A673 (cell line): ENCODE measurements around the gene TMEM116. TPM values are rescaled to one million over a fixed set of nuclear protein-coding genes. Genes with fewer than 3 reads are reported as not detected.

ENCODE experiments used
- BruUV-seq: library from RNA; stranded (reverse); fragments of 400-500 nt; replicated peaks from 2 replicates; lab custom pipeline; 2021; lab: Mats Ljungman, UMichigan
- CTCF ChIA-PET: fragments of 300-600 bp; sonication (Branson Sonifier 250); formaldehyde crosslinking; loops from one replicate; lab custom pipeline; 2022; ENCODE audit warnings: antibody characterized with exemption; lab: Charles Lee
- POLR2A ChIA-PET: fragments of 300-600 bp; sonication (Branson Sonifier 250); formaldehyde crosslinking; loops from one replicate; lab custom pipeline; 2022; ENCODE audit warnings: antibody characterized with exemption; ENCODE audit not compliant: low non-redundant PET; lab: Charles Lee
- DNase-seq: peaks from one replicate; pipeline ENCODE4 v3.0.0-alpha.2; 2015; ENCODE audit warnings: low spot score
- H3K27ac ChIP-seq: fragments of 200-600 bp; sonication (generic); 2 replicates; pipeline ENCODE4 v1.5.1; 2016; ENCODE audit warnings: mixed run types, low read depth, mild to moderate bottlenecking, mixed read lengths, antibody characterized with exemption, low read length; ENCODE audit not compliant: poor library complexity, severe bottlenecking
- H3K27me3 ChIP-seq: fragments of 200-600 bp; sonication (generic); replicated peaks from 2 replicates; pipeline ENCODE4 v1.6.1; 2017; ENCODE audit warnings: mixed run types, low read depth, mild to moderate bottlenecking, mixed read lengths, antibody characterized with exemption, low read length; ENCODE audit not compliant: insufficient read depth, poor library complexity
- H3K36me3 ChIP-seq: fragments of 200-600 bp; sonication (generic); 2 replicates; pipeline ENCODE4 v1.6.1; 2016; ENCODE audit warnings: mixed run types, mild to moderate bottlenecking, mixed read lengths, antibody characterized with exemption, low read length; ENCODE audit not compliant: insufficient read depth, poor library complexity, severe bottlenecking
- H3K4me1 ChIP-seq: fragments of 200-600 bp; sonication (generic); 2 replicates; pipeline ENCODE4 v1.6.1; 2017; ENCODE audit warnings: mixed run types, mild to moderate bottlenecking, mixed read lengths, antibody characterized with exemption, low read length; ENCODE audit not compliant: insufficient read depth, poor library complexity, severe bottlenecking
- H3K4me3 ChIP-seq: fragments of 200-600 bp; sonication (generic); 2 replicates; pipeline ENCODE4 v1.5.1; 2016; ENCODE audit warnings: low read depth, mixed run types, mild to moderate bottlenecking, mixed read lengths, low read length; ENCODE audit not compliant: poor library complexity, severe bottlenecking
- H3K9me3 ChIP-seq: fragments of 200-600 bp; sonication (generic); 2 replicates; pipeline ENCODE4 v1.6.1; 2016; ENCODE audit warnings: mixed run types, low read depth, mild to moderate bottlenecking, mixed read lengths, antibody characterized with exemption, low read length; ENCODE audit not compliant: poor library complexity, severe bottlenecking
- CTCF ChIP-seq: fragments of 300-800, 200-600 bp; sonication (generic); conservative IDR thresholded peaks from 2 replicates; pipeline ENCODE4 v1.5.1; 2017; ENCODE audit warnings: low read depth, mild to moderate bottlenecking, antibody characterized with exemption, low read length, moderate library complexity, mixed read lengths
- EZH2 ChIP-seq: fragments of 200-600 bp; sonication (generic); IDR thresholded peaks from 2 replicates; pipeline ENCODE4 v1.6.1; 2017; ENCODE audit warnings: borderline replicate concordance, low read depth, mild to moderate bottlenecking, mixed read lengths, antibody characterized with exemption, low read length; ENCODE audit not compliant: poor library complexity, severe bottlenecking
- intact Hi-C: fragments of 100-400 bp; cut with micrococcal nuclease; formaldehyde crosslinking; loops from one replicate; pipeline ENCODE4 v1.10.0; 2022; ENCODE audit not compliant: unreplicated experiment
- total RNA-seq: library from RNA; stranded (reverse); gene quantifications from 2 replicates; pipeline ENCODE4 v1.2.3, GENCODE V29; 2021

TMEM116 gene
- total RNA-seq, 1 experiment from 2014 or later = 12.0 TPM

- Histone ChIP-seq H3K4me1 (peaks cover 16% of the 10 kb centered on the region), H3K27ac (peak overlapping the region; percentile 88), H3K4me3 (peak overlapping the region; percentile 82), H3K9me3 (no peaks in the 10 kb centered on the region), H3K27me3 (no peaks in the 10 kb centered on the region), H3K36me3 (peaks cover 18% of the 10 kb centered on the region)
- POLR2A ChIA-PET = interaction anchor here (0.6 to 1.0 kb wide), 4 partner anchors 8 to 69 kb away, joined by 3 to 10 read pairs (median 5); no protein-coding TSS in a partner anchor
- peak; percentile 84 for DNase-seq
- TF ChIP-seq CTCF = peak; percentile 17; the same call in 1 of the 2 replicates
- no peak for TF ChIP-seq EZH2
- CTCF ChIA-PET = interaction anchor here (0.5 kb wide), 1 partner anchor 217 kb away, joined by 3 read pairs; no protein-coding TSS in a partner anchor
- no TSS peak for BruUV-seq
- intact Hi-C loops = loop anchor here (1.0 to 10.0 kb wide), 3 partner anchors 41 to 371 kb away; partner anchors contain the start of gene HECTD4
These were observed 837 bp upstream of the TMEM116 start for GRCh38 chr12:112013601-112014402.

GRCh38 chr12:112011685-112012084 lies 1.3 kb downstream of the TMEM116 start:
- no peak for DNase-seq
- H3K9me3 ChIP-seq = no peaks in the 10 kb centered on the region

More at GRCh38 chr12:112011685-112012084, 1.3 kb downstream of the TMEM116 start:
- TF ChIP-seq CTCF (no peak), EZH2 (no peak)
- ChIA-PET POLR2A (no interaction called here), CTCF (no interaction called here)
- Histone ChIP-seq H3K4me3 (peak overlapping the region; percentile 82), H3K27ac (peak overlapping the region; percentile 96), H3K27me3 (no peaks in the 10 kb centered on the region), H3K4me1 (peaks cover 18% of the 10 kb centered on the region), H3K36me3 (peaks cover 11% of the 10 kb centered on the region)
- no TSS peak for BruUV-seq
- intact Hi-C loops = loop anchor here (5.0 to 10.0 kb wide), 2 partner anchors 64 to 373 kb away; partner anchors contain the start of gene HECTD4
